Measurements from ENCODE around the gene PLAC8L1.

DNA sequence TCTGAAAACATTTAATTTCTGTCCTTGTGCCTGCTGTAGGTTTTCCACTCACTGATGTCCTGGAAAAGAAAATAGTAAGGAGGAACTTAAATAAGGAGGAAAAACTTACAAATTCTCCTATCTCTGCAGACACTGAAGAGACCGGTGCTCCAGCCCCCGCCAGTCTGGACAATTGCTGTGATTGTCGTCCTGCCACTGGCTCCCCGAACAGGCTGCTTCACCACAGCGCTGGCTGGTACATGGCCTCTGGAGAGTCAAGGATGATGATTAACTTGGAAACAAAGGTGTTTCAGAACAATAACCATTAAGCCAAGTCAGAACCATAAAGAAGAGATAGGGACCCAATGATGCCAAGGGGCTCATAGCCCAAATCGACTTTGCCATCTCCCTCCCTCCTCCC is 7.3 kb downstream of the PLAC8L1 start:
- TF ChIP-seq ZNF274 (IDR thresholded peaks at IDR 0.05; ENCODE audit: low read depth, low read length) = no peak
- TF ChIP-seq YY1 (IDR thresholded peaks at IDR 0.05; ENCODE audit: insufficient read depth, insufficient read length) = no peak
- no peak for TF ChIP-seq SUZ12 (IDR thresholded peaks at IDR 0.05; ENCODE audit: extremely low read depth, insufficient read depth, insufficient read length)
